GM18907 (cell line): ENCODE measurements around the gene SOX2.

Experiments used
- ATAC-seq: cut with Tn5 transposase; IDR thresholded peaks from one replicate; pipeline ENCODE4 v1.9.1; 2021; ENCODE audit warnings: mild to moderate bottlenecking, moderate library complexity; ENCODE audit not compliant: unreplicated experiment

SOX2 gene

GRCh38 chr3:181703601-181704420 lies 7.9 kb upstream of the SOX2 start:
- ATAC-seq = no peak

- ATAC-seq = no peak
Measured at GRCh38 chr3:181704421-181705085, 7.2 kb upstream of the SOX2 start.

- no peak for ATAC-seq
Measured at GRCh38 chr3:181705086-181705480, 6.6 kb upstream of the SOX2 start.

- ATAC-seq = no peak
Measured at GRCh38 chr3:181707980-181708379, 3.7 kb upstream of the SOX2 start.

GRCh38 chr3:181709537-181710279 lies 2.0 kb upstream of the SOX2 start:
- no peak for ATAC-seq

GRCh38 chr3:181710345-181711291 lies 1.1 kb upstream of the SOX2 start:
- no peak for ATAC-seq

GRCh38 chr3:181712226-181712552 lies 464 bp downstream of the SOX2 start:
- ATAC-seq = no peak

- no peak for ATAC-seq
Measured at GRCh38 chr3:181712553-181713279, 991 bp downstream of the SOX2 start.

GRCh38 chr3:181713280-181713647 lies 1.5 kb downstream of the SOX2 start:
- ATAC-seq = no peak

GRCh38 chr3:181713676-181714612 lies 2.2 kb downstream of the SOX2 start:
- ATAC-seq = no peak

- ATAC-seq = no peak
Measured at GRCh38 chr3:181715571-181716340, 4.0 kb downstream of the SOX2 start.

GRCh38 chr3:181716966-181717365 lies 5.2 kb downstream of the SOX2 start:
- ATAC-seq = no peak

GRCh38 chr3:181717549-181718171 lies 5.9 kb downstream of the SOX2 start:
- ATAC-seq = no peak

GRCh38 chr3:181718369-181718768 lies 6.6 kb downstream of the SOX2 start:
- ATAC-seq = no peak

GRCh38 chr3:181718987-181719911 lies 7.5 kb downstream of the SOX2 start:
- ATAC-seq = no peak

GRCh38 chr3:181719991-181720680 lies 8.4 kb downstream of the SOX2 start:
- ATAC-seq = no peak
